Adipose tissue (tissue), 3 donors: ENCODE measurements around the gene PTCHD4. TPM values are rescaled to one million over a fixed set of nuclear protein-coding genes. Genes with fewer than 3 reads are reported as not detected.

Source experiments
- H3K27ac ChIP-seq: one replicate; pipeline ENCODE4 v1.5.1; 2013; ENCODE audit warnings: low read depth, low read length
- whole genome bisulfite sequencing, 3 donors: extraction: QIAGEN DNeasy Blood & Tissue Kit; methylation state at CpG; one replicate each; pipeline ENCODE4 v1.1.7; 2013; 5-methylcytosine and 5-hydroxymethylcytosine counted together
- polyA plus RNA-seq, 3 donors: library from polyadenylated mRNA; stranded (reverse); fragments of 200-250 nt; gene quantifications; one replicate each; pipeline ENCODE4 v1.2.3, GENCODE V29; 2013
- donor health status: healthy with polysubstance abuse.
- donor health status: Bipolar disorder and iron deficiency.
- donor health status: healthy.

Gene PTCHD4
- polyA plus RNA-seq, 3 donors = 0.10 TPM; not detected in 2

- no peak overlapping the region for H3K27ac ChIP-seq
- whole genome bisulfite sequencing, 3 donors = 2 to 3% (median 3%) methylated on average over 60 to 64 of the region's 64 CpGs
These were observed 42.4 kb downstream of the PTCHD4 start for GRCh38 chr6:48068278-48069251.

GRCh38 chr6:48067886-48068277, 43.1 kb downstream of the PTCHD4 start:
- 16 to 29% (median 20%) methylated on average over 4 of the region's 4 CpGs for WGBS, 3 donors
- H3K27ac ChIP-seq = no peak overlapping the region

- H3K27ac ChIP-seq = no peak overlapping the region
- WGBS, 3 donors = 51 to 77% (median 75%) methylated on average over 3 of the region's 3 CpGs
These were observed 43.8 kb downstream of the PTCHD4 start for GRCh38 chr6:48067148-48067712.

- H3K27ac ChIP-seq = no peak overlapping the region
- 55 to 77% (median 75%) methylated on average over 3 of the region's 3 CpGs for WGBS, 3 donors
These were observed 49.6 kb downstream of the PTCHD4 start for GRCh38 chr6:48061265-48061990.
